HuH-7.5 (cell line): Measurements from ENCODE around the gene PTPMT1.
A peak's percentile ranks its signal among the peaks of the same experiment; 100 is the strongest.

Experiments
- DNase-seq: peaks from one replicate; pipeline ENCODE4 v3.0.0; 2011; ENCODE audit warnings: low spot score

PTPMT1 gene

GRCh38 chr11:47578524-47579494 is 13.4 kb downstream of the PTPMT1 start, which contains the start of the genes KBTBD4 and NDUFS3:
TSS of gene KBTBD4 (minus strand) at chr11:47578970. CDS start at chr11:47578951, 19 bp downstream.
TSS of gene NDUFS3 (plus strand) at chr11:47579074. CDS start at chr11:47579092, 18 bp downstream.
- peak; percentile 79 for DNase-seq

- DNase-seq = no peak
Observed at GRCh38 chr11:47583844-47584243, 18.4 kb downstream of the PTPMT1 start.

GRCh38 chr11:47586098-47586855 is 20.9 kb downstream of the PTPMT1 start, which contains the start of gene FAM180B:
TSS of gene FAM180B (plus strand) at chr11:47586678. CDS start at chr11:47586769, 91 bp downstream.
- DNase-seq = no peak

DNA sequence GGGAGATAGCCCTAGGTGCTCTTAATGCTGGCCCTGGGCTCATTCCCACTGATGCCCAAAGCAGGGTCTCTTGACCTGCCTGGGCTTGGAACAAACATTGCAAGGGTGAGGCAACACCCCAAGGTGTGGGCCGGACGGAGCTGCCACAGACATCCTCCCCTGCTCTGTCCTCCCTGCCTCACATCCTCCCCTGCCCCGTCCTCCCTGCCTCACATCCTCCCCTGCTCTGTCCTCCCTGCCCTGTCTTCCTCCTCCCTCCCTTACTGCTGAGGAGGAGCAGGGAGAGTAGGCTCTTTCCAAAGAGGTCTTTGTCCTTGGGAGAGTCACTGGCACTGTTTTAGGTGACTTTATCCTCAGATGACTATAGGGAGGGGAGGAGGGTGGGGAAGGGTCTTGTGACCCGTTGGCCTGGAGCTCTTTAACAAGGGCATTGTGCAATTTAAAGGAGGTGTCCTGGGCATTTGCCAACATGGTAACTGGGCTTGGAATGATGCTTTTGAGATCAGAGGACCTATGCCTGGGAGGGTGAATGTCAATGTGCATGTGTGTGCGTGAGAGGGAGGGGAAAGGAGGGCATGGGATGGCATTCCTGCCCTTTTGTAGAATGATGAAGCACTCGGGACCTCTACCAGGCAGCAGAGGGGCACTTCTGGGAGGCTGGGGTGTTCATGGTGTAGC is 21.8 kb downstream of the PTPMT1 start:
- no peak for DNase-seq

DNA sequence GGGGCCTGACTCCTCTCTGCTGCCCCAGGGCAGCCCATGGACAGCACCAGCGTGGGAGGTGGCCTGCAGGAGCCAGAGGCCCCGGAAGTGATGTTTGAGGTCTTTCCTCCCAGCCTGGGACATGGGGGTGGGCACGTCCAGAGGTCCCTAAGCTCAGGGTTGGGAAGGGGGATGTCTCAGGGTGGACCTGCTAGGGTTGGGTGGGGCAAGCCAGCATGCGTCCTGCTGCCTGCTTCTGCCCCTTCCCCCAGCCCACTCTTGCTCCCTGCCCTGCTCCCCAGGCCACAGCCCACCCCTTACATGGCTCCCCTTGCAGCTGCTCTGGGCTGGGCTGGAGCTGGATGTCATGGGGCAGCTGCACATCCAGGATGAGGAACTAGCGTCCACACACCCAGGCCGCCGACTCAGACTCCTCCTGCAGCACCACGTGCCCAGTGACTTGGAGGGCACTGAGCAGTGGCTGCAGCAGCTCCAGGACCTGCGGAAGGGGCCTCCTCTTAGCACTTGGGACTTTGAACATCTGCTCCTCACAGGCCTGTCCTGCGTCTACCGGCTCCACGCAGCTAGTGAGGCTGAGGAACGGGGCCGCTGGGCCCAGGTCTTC is 22.4 kb downstream of the PTPMT1 start:
- DNase-seq = no peak

- DNase-seq = no peak
Observed at GRCh38 chr11:47589118-47589517, 23.7 kb downstream of the PTPMT1 start.

DNA sequence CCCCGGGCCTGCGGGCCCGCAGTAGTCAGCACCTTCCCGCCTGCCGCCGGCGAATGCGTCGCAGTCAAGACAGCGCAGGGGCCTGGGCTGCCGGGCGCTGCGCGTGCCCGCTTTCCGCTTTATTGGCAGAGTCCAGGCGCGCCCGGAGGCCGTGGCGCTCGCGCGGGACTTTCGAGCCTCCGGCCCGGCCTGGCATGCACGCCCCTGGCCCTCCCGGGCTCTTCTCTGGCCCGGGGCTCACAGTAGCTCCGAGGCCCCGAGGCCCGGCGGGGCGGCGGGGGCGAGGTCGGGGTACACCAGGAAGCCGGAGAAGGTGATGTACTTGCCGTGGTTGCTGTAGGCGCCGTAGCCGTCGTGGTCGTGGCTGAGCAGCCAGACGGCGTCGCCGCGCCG is 24.2 kb downstream of the PTPMT1 start:
- DNase-seq = no peak

DNA sequence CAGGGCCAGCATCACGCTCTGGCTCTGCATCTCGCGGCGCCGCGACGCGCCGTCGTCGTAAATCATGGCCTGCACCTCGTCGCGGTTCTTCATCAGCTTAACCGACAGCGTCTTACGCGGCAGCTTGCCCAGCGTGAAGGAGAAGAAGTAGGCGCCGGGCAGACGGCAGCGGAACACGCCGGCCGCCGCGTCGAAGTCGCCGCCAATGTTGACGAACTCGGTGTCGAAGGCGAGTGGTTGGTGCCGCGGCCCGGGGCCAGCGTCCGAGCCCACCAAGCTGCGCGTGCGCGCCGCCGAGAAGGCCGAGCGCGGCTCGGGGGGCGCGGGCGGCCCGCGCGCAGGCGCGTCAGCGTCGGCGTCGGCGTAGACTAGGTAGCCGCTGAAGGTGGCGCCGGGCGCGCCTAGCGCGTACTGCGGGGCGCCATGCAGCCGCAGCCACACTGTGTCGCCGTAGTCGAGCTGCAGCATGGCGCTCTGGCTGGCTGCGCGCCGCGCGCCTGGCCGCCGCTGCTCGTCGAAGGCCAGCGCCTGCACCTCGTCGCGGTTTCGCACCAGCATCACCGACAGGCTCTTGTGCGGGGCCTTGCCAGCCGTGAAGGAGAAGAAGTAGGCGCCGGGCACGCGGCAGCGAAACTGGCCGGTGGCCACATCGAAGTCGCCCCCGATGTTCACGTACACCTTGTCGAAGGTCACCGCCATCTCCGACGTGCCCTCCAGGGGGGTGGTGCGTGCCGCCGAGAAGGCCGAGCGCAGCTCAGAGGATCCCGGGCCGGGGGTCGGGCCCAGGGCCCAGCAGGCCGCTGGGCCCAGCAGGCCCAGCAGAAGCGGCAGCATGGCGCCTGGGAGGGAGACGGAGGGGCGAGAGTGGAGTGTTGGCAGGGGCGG is 24.8 kb downstream of the PTPMT1 start:
- no peak for DNase-seq

DNA sequence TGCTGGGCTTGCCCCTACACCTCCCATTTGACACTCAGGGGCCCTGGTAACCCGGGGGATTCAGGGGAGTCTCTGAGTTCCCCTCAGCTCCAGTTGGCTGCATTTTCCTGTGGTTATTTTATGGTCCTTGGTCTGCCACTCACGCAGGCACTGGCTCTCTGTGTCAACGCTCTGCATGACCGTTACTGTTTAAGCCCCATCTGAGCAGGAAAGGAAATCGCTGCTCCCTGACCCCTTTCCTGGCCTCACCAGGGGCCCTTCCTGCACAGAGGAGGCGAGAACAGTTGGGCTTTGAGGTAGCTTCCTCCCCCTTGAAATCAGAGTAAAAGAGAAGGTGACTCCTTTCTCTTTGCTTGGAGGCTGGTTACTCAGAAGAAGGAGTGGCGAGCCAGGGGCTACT is 26.4 kb downstream of the PTPMT1 start:
- no peak for DNase-seq

- no peak for DNase-seq
Observed at GRCh38 chr11:47592251-47592650, 26.9 kb downstream of the PTPMT1 start.

- DNase-seq = no peak
Observed at GRCh38 chr11:47592970-47593369, 27.6 kb downstream of the PTPMT1 start.

DNA sequence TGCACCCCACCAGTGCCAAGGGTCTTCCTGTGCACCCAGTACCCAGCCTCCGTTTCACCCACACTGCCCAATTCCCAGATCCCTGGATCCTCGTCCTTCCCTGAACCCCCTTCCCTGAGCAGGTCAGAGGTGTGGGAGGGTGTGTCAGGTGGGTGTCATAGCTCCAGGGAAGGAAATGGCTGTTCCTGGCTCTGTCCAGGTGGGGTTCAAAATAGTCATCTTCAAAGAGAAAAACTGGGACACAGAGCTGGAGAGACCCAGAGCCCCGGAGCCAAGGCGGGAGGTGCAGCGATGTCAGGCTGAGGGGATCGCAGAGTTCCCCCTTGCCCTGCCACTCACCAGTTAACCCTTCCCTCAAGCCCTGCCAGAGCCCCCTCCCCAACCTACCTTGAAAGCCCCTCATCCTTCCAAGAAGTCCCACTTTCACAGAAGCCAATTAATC is 28.1 kb downstream of the PTPMT1 start:
- DNase-seq = no peak

GRCh38 chr11:47593934-47594855 is 28.8 kb downstream of the PTPMT1 start, which contains the start of gene C1QTNF4:
TSS of gene C1QTNF4 (minus strand) at chr11:47594411. CDS start at chr11:47590810, 3,601 bp downstream.
- DNase-seq = no peak

DNA sequence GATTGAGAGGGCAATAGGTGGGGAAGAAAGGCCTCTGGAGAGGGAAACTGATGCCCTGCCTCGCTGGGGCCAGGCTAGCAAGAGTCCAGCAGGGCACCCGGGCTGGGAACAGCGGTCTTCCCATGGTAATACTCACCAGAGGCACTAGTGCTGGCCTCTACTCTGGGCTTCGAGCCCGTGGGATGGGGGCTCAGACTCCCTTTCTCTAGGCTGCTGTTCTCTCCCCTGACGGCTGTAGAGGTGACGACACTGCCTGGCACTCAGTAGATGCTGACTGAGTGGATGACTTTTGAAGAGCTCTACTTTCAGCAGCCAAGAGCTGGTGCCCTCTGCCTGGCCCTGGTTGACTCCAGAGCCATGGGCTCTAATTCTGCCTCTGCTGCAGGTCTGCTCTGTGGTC is 29.6 kb downstream of the PTPMT1 start:
- no peak for DNase-seq

GRCh38 chr11:47595967-47596366 is 30.6 kb downstream of the PTPMT1 start:
- no peak for DNase-seq

DNA sequence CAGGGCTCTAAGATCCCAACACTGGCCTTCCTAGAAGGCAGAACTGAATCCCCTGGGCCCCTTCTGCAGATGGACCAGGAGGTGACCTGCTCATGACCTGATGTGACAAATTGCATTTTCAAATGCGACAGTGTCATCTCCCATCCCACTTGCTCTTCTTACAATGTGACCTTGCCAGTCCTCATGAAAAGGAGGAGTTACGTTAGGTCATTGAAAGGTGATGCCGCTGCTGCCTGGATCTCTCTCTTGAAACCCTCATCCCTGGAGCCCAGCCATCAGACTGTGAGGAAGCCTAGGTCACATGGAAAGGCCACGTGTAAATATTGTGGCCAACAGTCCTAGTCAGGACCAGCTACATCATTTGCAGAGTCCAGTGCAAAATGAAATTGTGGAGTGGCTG is 34.5 kb downstream of the PTPMT1 start:
- no peak for DNase-seq

DNA sequence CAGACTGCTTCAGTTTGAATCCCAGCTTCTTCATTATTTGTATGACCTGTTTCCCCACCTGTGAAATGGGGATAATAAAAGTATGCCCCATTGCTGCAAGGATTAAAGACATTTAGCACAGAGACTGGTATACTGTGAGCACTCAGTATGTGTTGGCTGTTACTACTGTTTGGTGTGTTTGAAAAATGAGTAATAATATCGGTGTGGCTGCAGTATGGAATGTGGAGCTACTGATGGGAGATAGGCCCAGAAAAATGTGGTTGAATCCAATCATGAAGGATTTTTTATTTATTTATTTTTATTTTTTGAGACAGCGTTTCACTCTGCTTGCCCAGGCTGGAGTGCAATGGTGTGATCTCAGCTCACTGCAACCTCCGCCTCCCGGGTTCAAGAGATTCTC is 37.9 kb downstream of the PTPMT1 start:
- no peak for DNase-seq

- DNase-seq = no peak
Observed at GRCh38 chr11:47605921-47606320, 40.5 kb downstream of the PTPMT1 start.

GRCh38 chr11:47606731-47607130 is 41.3 kb downstream of the PTPMT1 start:
- DNase-seq = no peak
